IMR-90 (cell line): ENCODE results near the gene CANT1. TPM values are rescaled to one million over a fixed set of nuclear protein-coding genes. Genes with fewer than 3 reads are reported as not detected.

Experiments used
- ATAC-seq: fragments of 200-7000 bp; cut with Tn5 transposase; 2 replicates; pipeline ENCODE4 v1.9.1; 2020; ENCODE audit warnings: low read depth, mild to moderate bottlenecking, moderate library complexity
- BruUV-seq: library from RNA; stranded (reverse); fragments of 400-500 nt; replicated peaks from 2 replicates; lab custom pipeline; 2021; lab: Mats Ljungman, UMichigan
- CTCF ChIA-PET: fragments of 300-600 bp; formaldehyde crosslinking; extraction: SDS; loops from one replicate; lab custom pipeline; 2021; ENCODE audit warnings: antibody characterized with exemption; lab: Yijun Ruan, JAX
- POLR2A ChIA-PET: fragments of 300-600 bp; sonication (Branson Sonifier 250); formaldehyde crosslinking; loops from one replicate; lab custom pipeline; 2022; ENCODE audit warnings: antibody characterized with exemption; ENCODE audit not compliant: unreplicated experiment; lab: Charles Lee
- DNase-seq: peaks from one replicate; pipeline ENCODE4 v3.0.0; 2013
- H2AFZ ChIP-seq: replicated peaks from 2 replicates; pipeline ENCODE3; 2013; ENCODE audit warnings: low read length, mild to moderate bottlenecking; ENCODE audit not compliant: poor library complexity
- H2AK5ac ChIP-seq: 2 replicates; pipeline ENCODE4 v1.6.1; 2013; ENCODE audit warnings: low read depth, low read length, inconsistent platforms
- H2AK9ac ChIP-seq: replicated peaks from 2 replicates; pipeline ENCODE3; 2013; ENCODE audit warnings: mild to moderate bottlenecking, low read depth, low read length, moderate library complexity; ENCODE audit not compliant: poor library complexity
- H2BK120ac ChIP-seq: 2 replicates; pipeline ENCODE4 v1.6.1; 2013; ENCODE audit warnings: low read depth, low read length, inconsistent platforms
- H2BK15ac ChIP-seq: 3 replicates; pipeline ENCODE4 v1.6.1; 2013; ENCODE audit warnings: low read depth, low read length, inconsistent platforms
- H2BK20ac ChIP-seq: 2 replicates; pipeline ENCODE4 v1.6.1; 2013; ENCODE audit warnings: low read depth, mild to moderate bottlenecking, inconsistent platforms, low read length, moderate library complexity
- H2BK5ac ChIP-seq: 2 replicates; pipeline ENCODE4 v1.6.1; 2013; ENCODE audit warnings: mild to moderate bottlenecking, low read depth, low read length, inconsistent platforms; ENCODE audit not compliant: poor library complexity, severe bottlenecking
- H3K14ac ChIP-seq: replicated peaks from 2 replicates; pipeline ENCODE4 v1.6.1; 2013; ENCODE audit warnings: low read depth, low read length, inconsistent platforms
- H3K18ac ChIP-seq: 2 replicates; pipeline ENCODE4 v1.6.1; 2013; ENCODE audit warnings: low read depth, low read length, control low read depth
- H3K23ac ChIP-seq: 2 replicates; pipeline ENCODE4 v1.6.1; 2013; ENCODE audit warnings: low read depth, low read length, inconsistent platforms
- H3K27ac ChIP-seq: 2 replicates; pipeline ENCODE4 v1.5.1; 2013; ENCODE audit warnings: mild to moderate bottlenecking, control low read depth, low read length; ENCODE audit not compliant: insufficient read depth
- H3K27me3 ChIP-seq: 2 replicates; pipeline ENCODE4 v1.6.1; 2013; ENCODE audit warnings: low read length; ENCODE audit not compliant: control insufficient read depth, insufficient read depth
- H3K36me3 ChIP-seq: 2 replicates; pipeline ENCODE4 v1.6.1; 2013; ENCODE audit warnings: low read length, mixed read lengths; ENCODE audit not compliant: control insufficient read depth, insufficient read depth
- H3K4ac ChIP-seq: 2 replicates; pipeline ENCODE4 v1.6.1; 2013; ENCODE audit warnings: low read depth, low read length, inconsistent platforms
- H3K4me1 ChIP-seq: 2 replicates; pipeline ENCODE4 v1.6.1; 2013; ENCODE audit warnings: low read length, mixed read lengths; ENCODE audit not compliant: control insufficient read depth, insufficient read depth
- H3K4me2 ChIP-seq: 2 replicates; pipeline ENCODE4 v1.6.1; 2013; ENCODE audit warnings: low read depth, mild to moderate bottlenecking, control low read depth, low read length, moderate library complexity
- H3K4me3 ChIP-seq: 2 replicates; pipeline ENCODE4 v1.5.1; 2013; ENCODE audit warnings: low read depth, mild to moderate bottlenecking, control low read depth, low read length, moderate library complexity; ENCODE audit not compliant: insufficient read depth
- H3K56ac ChIP-seq: 2 replicates; pipeline ENCODE4 v1.6.1; 2013; ENCODE audit warnings: low read length, inconsistent platforms; ENCODE audit not compliant: insufficient read depth; ENCODE audit errors: extremely low read depth
- H3K79me1 ChIP-seq, 2 experiments: 2 replicates each; pipeline ENCODE4 v1.6.1; 2013; ENCODE audit warnings: low read length in 2 of 2, inconsistent platforms in 1 of 2, low read depth in 1 of 2
- H3K9ac ChIP-seq: 2 replicates; pipeline ENCODE4 v1.6.1; 2013; ENCODE audit warnings: low read depth, low read length, control low read depth
- H3K9me1 ChIP-seq: 2 replicates; pipeline ENCODE4 v1.6.1; 2013; ENCODE audit warnings: low read length, inconsistent platforms; ENCODE audit not compliant: insufficient read depth
- H3K9me3 ChIP-seq: 2 replicates; pipeline ENCODE4 v1.6.1; 2013; ENCODE audit warnings: low read length; ENCODE audit not compliant: control insufficient read depth, insufficient read depth
- H4K20me1 ChIP-seq: 2 replicates; pipeline ENCODE4 v1.6.1; 2013; ENCODE audit warnings: low read length, inconsistent platforms; ENCODE audit not compliant: insufficient read depth
- H4K5ac ChIP-seq: 2 replicates; pipeline ENCODE4 v1.6.1; 2013; ENCODE audit warnings: mild to moderate bottlenecking, low read depth, low read length, control low read depth
- H4K8ac ChIP-seq, 2 experiments: 2 replicates each; pipeline ENCODE4 v1.6.1; 2013; ENCODE audit warnings: low read depth in 2 of 2, low read length in 2 of 2, control low read depth in 1 of 2, inconsistent platforms in 1 of 2
- H4K91ac ChIP-seq: 2 replicates; pipeline ENCODE4 v1.6.1; 2013; ENCODE audit warnings: low read depth, low read length, inconsistent platforms; ENCODE audit not compliant: insufficient read depth
- CHD1 ChIP-seq: IDR thresholded peaks from 2 replicates; pipeline ENCODE4 v1.6.1; 2012; ENCODE audit warnings: low read depth, low read length, improper control_type of control experiment
- WGBS, 2 experiments: methylation state at CpG; one replicate each; pipeline versions ENCODE4 v1.1.5 to v1.1.7; 2013; ENCODE audit warnings: missing lambda C conversion rate in 2 of 2; ENCODE audit not compliant: insufficient read length in 1 of 2; ENCODE audit errors: extremely low coverage in 2 of 2; 5-methylcytosine and 5-hydroxymethylcytosine counted together
- dilution Hi-C: fragments of 300-500 bp; cut with HindIII; formaldehyde crosslinking; loops from one replicate; pipeline ENCODE4 v1.14.3; 2018; ENCODE audit warnings: low sequenced_read_pairs; ENCODE audit not compliant: unreplicated experiment
- in situ Hi-C: fragments of 300-500 bp; cut with MboI; formaldehyde crosslinking; loops from 3 replicates; pipeline ENCODE4 v1.14.3; 2019; ENCODE audit warnings: low sequenced_read_pairs, inconsistent platforms, mixed read lengths
- intact Hi-C: fragments of 100-400 bp; cut with micrococcal nuclease; formaldehyde crosslinking; loops from 2 replicates; pipeline ENCODE4 v1.10.0; 2022
- polyA plus RNA-seq, 3 experiments: library from polyadenylated mRNA; depleted of rRNA; stranded (reverse); fragments of >200 nt; gene quantifications; 2 replicates each; pipeline ENCODE4 v1.2.3, GENCODE V29; 2012; ENCODE audit warnings: low replicate concordance in 1 of 3
- total RNA-seq: library from RNA; depleted of rRNA; stranded (reverse); fragments of >200 nt; gene quantifications from 2 replicates; pipeline ENCODE4 v1.2.3, GENCODE V29; 2012

Gene CANT1
- total and polyA plus RNA-seq, 2 of the 4 experiments (the other 2 are of a cell fraction): 51.8 to 73.4 TPM

GRCh38 chr17:78966910-78967600, 42.5 kb downstream of the CANT1 start:
- H4K8ac ChIP-seq: no peak overlapping the region
- peaks cover 17% of the 10 kb centered on the region; the same call in 1 of the 2 replicates for H3K36me3 ChIP-seq
- no peak overlapping the region for H3K9ac ChIP-seq
- CTCF ChIA-PET: no interaction called here
- H3K9me3 ChIP-seq: no peaks in the 10 kb centered on the region
- no peak overlapping the region for H3K27ac ChIP-seq
- H3K18ac ChIP-seq: no peak overlapping the region
- 74% methylated on average over 11 of the region's 23 CpGs; no CpG with 5 or more reads in 1 of the 2 experiments for WGBS, 2 experiments
- H2AK5ac ChIP-seq: no peak overlapping the region
- H3K9me1 ChIP-seq: no peaks in the 10 kb centered on the region
- H3K14ac ChIP-seq: no peak overlapping the region
- no peaks in the 10 kb centered on the region for H3K27me3 ChIP-seq
- no peak overlapping the region for H4K5ac ChIP-seq
- H2AFZ ChIP-seq: no peak overlapping the region
- no peak for TF ChIP-seq CHD1
- BruUV-seq: no TSS peak
- H3K4me2 ChIP-seq: no peak overlapping the region
- H2BK5ac ChIP-seq: no peak overlapping the region
- dilution Hi-C loops: no loop called here
- in situ Hi-C loops: loop anchor here (5.0 to 25.0 kb wide), 2 partner anchors 105 to 480 kb away; no protein-coding TSS in a partner anchor
- POLR2A ChIA-PET: no interaction called here
- peaks cover 5% of the 10 kb centered on the region; the same call in 1 of the 2 replicates for H4K20me1 ChIP-seq
- no peak overlapping the region for H3K23ac ChIP-seq
- H4K91ac ChIP-seq: no peak overlapping the region
- H3K56ac ChIP-seq: no peak overlapping the region
- peaks cover 5% of the 10 kb centered on the region; the same call in 1 of the 2 replicates for H3K4me1 ChIP-seq
- intact Hi-C loops: no loop called here
- ATAC-seq: no peak
- H3K4ac ChIP-seq: no peak overlapping the region
- no peak overlapping the region for H3K4me3 ChIP-seq
- DNase-seq: no peak
- no peak overlapping the region for H2BK15ac ChIP-seq
- no peak overlapping the region for H2BK20ac ChIP-seq
- H3K79me1 ChIP-seq: peaks cover 3 to 21% of the 10 kb centered on the region in 2 experiments; a peak in 3 of 4 replicates
- H2AK9ac ChIP-seq: no peak overlapping the region
- H2BK120ac ChIP-seq: no peak overlapping the region
